G401.6 (cell line): ENCODE measurements around the gene ABL1.

Experiments
- FAIRE-seq: peaks from 2 replicates; lab custom pipeline; 2012; peaks lifted over from hg19 to GRCh38; lab: Jason Lieb, UNC

ABL1 gene

DNA sequence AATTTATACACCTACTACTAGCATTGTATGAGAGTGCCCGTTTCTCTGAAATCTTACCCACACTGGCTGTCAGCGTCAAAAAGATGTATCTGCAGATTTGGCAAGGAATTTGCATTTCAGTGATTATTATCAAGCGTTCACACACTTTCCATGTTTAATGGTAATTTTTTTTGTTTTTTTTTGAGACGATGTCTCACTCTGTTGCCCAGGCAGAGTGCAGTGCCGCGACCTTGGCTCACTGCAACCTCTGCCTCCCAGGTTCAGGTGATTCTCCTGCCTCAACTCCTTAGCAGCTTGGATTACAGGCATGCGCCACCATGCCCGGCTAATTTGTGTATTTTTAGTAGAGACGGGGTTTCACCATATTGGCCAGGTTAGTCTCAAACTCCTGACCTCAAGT, 14.3 kb downstream of the ABL1 start:
- no peak for FAIRE-seq

DNA sequence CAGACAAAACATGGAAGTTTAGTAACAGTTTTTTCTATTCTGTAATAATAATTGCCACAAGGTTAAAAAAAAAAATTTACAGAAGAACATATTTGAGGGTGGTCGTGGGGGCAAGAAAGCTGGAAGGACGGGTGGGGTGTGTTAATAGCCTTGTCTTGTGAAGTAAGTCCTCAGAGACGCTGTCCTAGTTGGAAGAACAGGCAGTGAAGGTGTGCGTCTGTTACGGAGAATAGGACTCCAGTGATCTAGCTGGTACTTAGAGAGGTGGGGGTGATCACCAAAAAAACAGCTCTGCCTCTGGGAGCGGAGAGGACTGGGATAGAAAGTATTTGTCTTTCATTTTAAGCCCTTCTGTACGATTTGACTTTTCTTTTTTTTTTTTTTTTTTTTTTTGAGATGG, 17.7 kb downstream of the ABL1 start:
- FAIRE-seq: no peak

- no peak for FAIRE-seq
These were observed 19.0 kb downstream of the ABL1 start for GRCh38 chr9:130854092-130854491.

DNA sequence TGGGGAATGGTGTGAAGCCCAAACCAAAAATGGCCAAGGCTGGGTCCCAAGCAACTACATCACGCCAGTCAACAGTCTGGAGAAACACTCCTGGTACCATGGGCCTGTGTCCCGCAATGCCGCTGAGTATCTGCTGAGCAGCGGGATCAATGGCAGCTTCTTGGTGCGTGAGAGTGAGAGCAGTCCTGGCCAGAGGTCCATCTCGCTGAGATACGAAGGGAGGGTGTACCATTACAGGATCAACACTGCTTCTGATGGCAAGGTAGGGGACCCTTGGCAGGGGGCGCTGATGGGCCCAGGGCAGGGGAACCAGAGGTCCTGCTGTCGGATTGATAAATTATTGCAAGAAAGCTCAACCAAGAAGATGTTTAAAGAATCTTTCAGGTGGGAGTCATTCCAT, 19.8 kb downstream of the ABL1 start:
- no peak for FAIRE-seq

DNA sequence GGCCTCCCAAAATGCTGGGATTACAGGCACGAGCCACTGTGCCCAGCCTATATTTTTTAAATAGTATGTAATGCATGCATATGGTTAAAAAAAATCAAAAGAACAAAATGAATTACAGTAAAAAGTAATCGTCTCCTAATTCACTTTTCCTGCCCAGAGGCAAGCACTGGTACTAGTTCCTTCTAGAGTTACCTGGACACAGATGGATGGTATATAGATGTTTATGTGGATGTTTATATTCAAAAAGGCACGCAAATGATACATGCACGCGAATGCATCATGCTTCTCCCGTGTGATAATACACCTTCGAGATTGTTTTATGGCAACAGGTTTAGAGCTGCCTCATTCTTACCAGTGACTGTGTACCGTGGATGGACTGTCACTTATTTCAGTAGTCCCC, 21.4 kb downstream of the ABL1 start:
- FAIRE-seq: no peak

DNA sequence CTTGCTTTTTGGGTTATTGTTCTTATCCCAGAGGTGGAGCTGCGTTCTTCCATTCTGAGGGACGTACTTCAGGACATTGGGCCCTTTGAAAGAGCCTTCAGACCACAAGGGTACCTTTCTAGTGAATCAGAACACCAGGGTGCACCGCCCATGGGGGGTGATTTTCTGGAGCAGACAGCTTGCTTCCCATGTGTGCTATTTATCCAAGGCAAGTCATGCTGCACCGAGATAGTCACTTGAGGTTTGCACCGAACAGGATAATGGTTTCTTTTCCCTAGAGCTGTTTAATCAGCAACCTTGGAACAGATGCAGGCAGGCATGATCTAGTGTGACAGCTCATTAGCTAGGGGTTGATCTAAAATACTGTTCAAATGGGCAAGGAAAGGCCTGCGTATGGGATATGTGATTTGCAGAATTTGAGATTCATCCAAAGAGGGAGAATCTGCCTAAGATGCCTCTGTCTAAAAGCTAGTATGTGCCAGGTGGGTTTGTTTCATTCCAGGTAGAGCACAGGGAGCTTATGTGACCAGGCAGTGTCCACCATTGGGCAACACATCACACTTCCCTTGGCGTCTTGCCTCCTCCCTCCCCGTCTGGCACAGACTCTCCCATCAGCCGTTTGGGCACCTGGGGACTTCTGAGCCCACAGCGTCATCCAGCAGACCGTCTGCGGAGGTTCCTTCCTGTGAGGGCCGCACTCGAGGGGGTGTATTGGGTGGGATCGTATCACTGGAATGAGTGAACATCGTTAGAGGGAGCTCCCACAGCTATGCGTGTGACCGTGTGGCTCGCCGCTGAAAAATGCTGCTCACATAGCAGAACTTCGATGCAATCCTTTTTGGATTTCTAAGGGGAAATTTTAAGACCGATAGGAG, 23.0 kb downstream of the ABL1 start:
- FAIRE-seq: no peak

GRCh38 chr9:130858739-130859705, 24.0 kb downstream of the ABL1 start:
- no peak for FAIRE-seq

DNA sequence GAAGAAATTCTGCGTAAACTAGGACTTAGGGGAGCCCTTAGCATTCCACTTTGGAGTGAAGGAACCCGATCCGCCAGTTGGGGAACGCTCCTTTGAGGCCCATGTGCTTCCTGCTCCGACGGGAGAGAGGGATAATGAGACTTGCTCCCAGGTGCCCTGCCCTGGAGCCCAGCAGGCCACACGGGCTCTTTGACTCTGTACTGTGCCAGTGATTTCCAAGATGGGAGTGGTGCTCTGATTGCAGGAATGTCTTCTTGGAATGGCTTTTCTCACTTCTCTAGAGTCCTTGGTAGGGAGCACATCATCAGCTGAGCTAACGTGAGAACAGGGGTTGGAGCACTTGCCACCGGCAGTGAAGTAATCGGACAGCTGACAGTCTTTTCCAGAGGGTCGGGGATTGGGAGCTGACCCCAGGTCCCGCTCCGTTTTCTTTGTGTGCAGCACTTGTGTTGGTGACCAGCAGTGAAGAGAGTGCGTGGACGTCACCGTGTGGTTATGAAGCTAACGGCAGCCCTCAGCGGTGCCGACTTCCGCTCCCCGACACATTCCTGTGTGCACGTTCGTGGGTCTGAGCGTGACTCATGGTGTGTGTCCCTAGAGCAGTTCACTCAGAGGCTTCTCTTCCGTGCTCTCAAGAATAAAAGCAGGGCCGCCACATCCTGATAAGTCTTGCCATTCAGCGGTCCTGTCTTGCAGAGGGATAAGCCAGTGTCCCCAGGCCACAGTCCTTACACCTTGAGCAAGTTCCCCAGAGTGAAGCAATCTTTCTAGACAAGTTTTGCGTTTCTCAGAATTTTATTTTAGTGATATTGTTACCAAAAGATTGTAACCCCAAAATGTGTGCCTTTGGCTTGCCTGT, 25.6 kb downstream of the ABL1 start:
- no peak for FAIRE-seq

DNA sequence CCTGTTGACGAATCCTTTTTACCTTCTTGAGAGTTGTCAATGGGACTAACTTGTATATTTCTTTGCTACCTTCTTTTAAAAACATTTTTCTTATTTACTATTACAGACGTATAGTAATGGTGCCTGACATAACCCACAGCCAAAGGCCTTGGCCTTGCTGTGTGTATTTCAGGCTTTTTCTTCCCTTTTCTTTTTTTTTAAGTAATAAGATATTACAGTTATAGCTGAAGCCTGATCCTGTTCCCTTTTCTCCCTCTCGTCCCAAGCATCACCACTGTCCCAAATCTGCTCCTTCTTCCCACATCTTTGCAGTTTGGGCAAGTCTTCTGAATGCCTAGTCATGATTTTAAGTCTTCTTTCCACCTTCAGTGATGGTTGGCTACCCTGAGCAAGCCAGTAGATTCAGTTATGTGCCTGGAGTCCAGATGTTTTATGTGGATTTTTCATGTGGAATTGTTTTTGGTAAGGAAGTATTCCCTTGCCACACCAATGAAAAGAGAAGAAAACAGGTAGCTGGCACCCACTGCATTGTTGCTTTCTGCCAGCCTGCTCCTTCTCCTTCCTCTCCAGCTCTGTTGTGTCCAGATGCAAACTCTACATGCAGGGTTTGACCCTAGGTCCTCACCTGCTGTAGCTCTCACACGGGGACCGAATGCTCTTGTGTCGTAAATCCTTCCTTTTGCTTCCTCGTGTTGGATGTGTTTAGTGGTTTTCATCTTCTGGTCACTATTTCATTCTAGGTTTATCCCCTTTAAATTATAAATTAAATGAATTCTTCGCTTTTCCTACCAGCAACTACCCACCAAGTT, 26.5 kb downstream of the ABL1 start:
- no peak for FAIRE-seq

- no peak for FAIRE-seq
These were observed 27.2 kb downstream of the ABL1 start for GRCh38 chr9:130862217-130862616.

GRCh38 chr9:130862747-130863146, 27.7 kb downstream of the ABL1 start:
- no peak for FAIRE-seq

- FAIRE-seq: no peak
These were observed 29.5 kb downstream of the ABL1 start for GRCh38 chr9:130864541-130864940.

GRCh38 chr9:130865921-130866320, 30.9 kb downstream of the ABL1 start:
- FAIRE-seq: no peak

- peak; percentile 96 for FAIRE-seq
These were observed 31.5 kb downstream of the ABL1 start for GRCh38 chr9:130866474-130866965.

GRCh38 chr9:130867556-130867955, 32.5 kb downstream of the ABL1 start:
- no peak for FAIRE-seq

- no peak for FAIRE-seq
These were observed 33.2 kb downstream of the ABL1 start for GRCh38 chr9:130868230-130868629.

GRCh38 chr9:130869250-130869649, 34.2 kb downstream of the ABL1 start:
- FAIRE-seq: no peak

- FAIRE-seq: no peak
These were observed 35.7 kb downstream of the ABL1 start for GRCh38 chr9:130870491-130871381.

- no peak for FAIRE-seq
These were observed 36.5 kb downstream of the ABL1 start for GRCh38 chr9:130871395-130872062.

GRCh38 chr9:130872093-130872492, 37.0 kb downstream of the ABL1 start:
- no peak for FAIRE-seq
